Skeletal muscle tissue (tissue), 4 donors: ENCODE data around the gene MRPL40. TPM values are rescaled to one million over a fixed set of nuclear protein-coding genes. Genes with fewer than 3 reads are reported as not detected.

Experiments
- H3K27ac ChIP-seq: one replicate; pipeline ENCODE4 v1.7.0; 2013; ENCODE audit warnings: mild to moderate bottlenecking, low read depth, low read length, inconsistent platforms
- H3K27me3 ChIP-seq, 3 donors: one replicate each; pipeline ENCODE4 v1.7.0; 2013; ENCODE audit warnings: low read length in 3 of 3; ENCODE audit not compliant: control insufficient read depth in 3 of 3, insufficient read depth in 3 of 3
- H3K36me3 ChIP-seq, 3 donors: one replicate each; pipeline ENCODE4 v1.7.0; 2013; ENCODE audit warnings: low read length in 3 of 3; ENCODE audit not compliant: control insufficient read depth in 3 of 3, insufficient read depth in 3 of 3
- H3K4me1 ChIP-seq, 3 donors: one replicate each; pipeline ENCODE4 v1.7.0; 2013; ENCODE audit warnings: low read length in 3 of 3, mild to moderate bottlenecking in 3 of 3; ENCODE audit not compliant: control insufficient read depth in 3 of 3, insufficient read depth in 3 of 3
- H3K4me3 ChIP-seq, 3 donors: one replicate each; pipeline ENCODE4 v1.7.0; 2013; ENCODE audit warnings: low read length in 3 of 3
- H3K9ac ChIP-seq, 3 donors: one replicate each; pipeline ENCODE4 v1.7.0; 2013; ENCODE audit warnings: low read length in 3 of 3, mild to moderate bottlenecking in 3 of 3, moderate library complexity in 2 of 3, low read depth in 1 of 3
- H3K9me3 ChIP-seq, 3 donors: one replicate each; pipeline ENCODE4 v1.7.0; 2013; ENCODE audit warnings: low read length in 3 of 3; ENCODE audit not compliant: control insufficient read depth in 3 of 3
- total RNA-seq: library from RNA; depleted of rRNA; stranded (reverse); fragments of >200 nt; gene quantifications from one replicate; pipeline ENCODE4 v1.2.3, GENCODE V29; 2014
- donor health status: Osteomylitis.

The MRPL40 gene
- total RNA-seq, 1 donor from 2014 or later: 34.4 TPM

GRCh38 chr22:19396561-19396933, 35.8 kb upstream of the MRPL40 start:
- Histone ChIP-seq H3K27me3 (no peaks in the 10 kb centered on the region), H3K27ac (no peak overlapping the region), H3K4me1 (no peaks in the 10 kb centered on the region), H3K9ac (no peak overlapping the region), H3K4me3 (no peak overlapping the region), H3K36me3 (peaks cover 62 to 75% (median 62%) of the 10 kb centered on the region in 3 donors), H3K9me3 (no peaks in the 10 kb centered on the region)

- no peak overlapping the region for H3K4me3 ChIP-seq
- H3K9ac ChIP-seq: no peak overlapping the region
- no peaks in the 10 kb centered on the region for H3K9me3 ChIP-seq
- peaks cover 59 to 70% (median 62%) of the 10 kb centered on the region in 3 donors for H3K36me3 ChIP-seq
- H3K27ac ChIP-seq: no peak overlapping the region
- H3K4me1 ChIP-seq: no peaks in the 10 kb centered on the region
- H3K27me3 ChIP-seq: no peaks in the 10 kb centered on the region
Measured at GRCh38 chr22:19396934-19397733, 35.2 kb upstream of the MRPL40 start.

GRCh38 chr22:19397734-19398104, 34.6 kb upstream of the MRPL40 start:
- peaks cover 53 to 64% (median 58%) of the 10 kb centered on the region in 3 donors for H3K36me3 ChIP-seq
- H3K9me3 ChIP-seq: no peaks in the 10 kb centered on the region
- no peak overlapping the region for H3K4me3 ChIP-seq
- H3K4me1 ChIP-seq: no peaks in the 10 kb centered on the region
- H3K9ac ChIP-seq: no peak overlapping the region
- no peak overlapping the region for H3K27ac ChIP-seq
- no peaks in the 10 kb centered on the region for H3K27me3 ChIP-seq

GRCh38 chr22:19398206-19398605, 34.1 kb upstream of the MRPL40 start:
- no peaks in the 10 kb centered on the region for H3K9me3 ChIP-seq
- no peak overlapping the region for H3K9ac ChIP-seq
- no peak overlapping the region for H3K27ac ChIP-seq
- H3K4me1 ChIP-seq: no peaks in the 10 kb centered on the region
- peaks cover 50 to 61% (median 55%) of the 10 kb centered on the region in 3 donors for H3K36me3 ChIP-seq
- H3K4me3 ChIP-seq: no peak overlapping the region
- H3K27me3 ChIP-seq: no peaks in the 10 kb centered on the region

GRCh38 chr22:19398652-19399051, 33.7 kb upstream of the MRPL40 start:
- H3K4me3 ChIP-seq: no peak overlapping the region
- no peak overlapping the region for H3K27ac ChIP-seq
- no peaks in the 10 kb centered on the region for H3K9me3 ChIP-seq
- no peak overlapping the region for H3K9ac ChIP-seq
- H3K4me1 ChIP-seq: no peaks in the 10 kb centered on the region
- H3K27me3 ChIP-seq: no peaks in the 10 kb centered on the region
- peaks cover 49 to 59% (median 52%) of the 10 kb centered on the region in 3 donors for H3K36me3 ChIP-seq

DNA sequence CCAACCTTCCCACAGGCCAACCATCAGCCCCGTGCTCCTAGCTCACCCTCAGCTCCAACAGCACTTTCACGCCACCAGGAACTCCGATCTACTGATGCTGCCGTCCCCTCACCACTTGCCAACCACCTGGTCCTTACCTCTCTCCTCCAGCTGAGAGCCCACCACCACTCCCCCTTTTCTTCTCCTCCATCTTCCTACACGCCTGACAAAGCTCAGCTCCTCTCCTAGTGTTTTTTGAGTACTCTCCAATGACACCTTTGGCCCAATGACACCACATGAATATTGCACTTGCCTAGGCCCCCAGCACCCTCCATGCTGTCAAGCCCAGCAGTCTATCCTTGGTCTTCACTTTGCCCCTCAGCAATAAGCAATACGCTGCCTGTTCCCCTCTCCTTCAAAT, 31.5 kb upstream of the MRPL40 start:
- H3K27ac ChIP-seq: no peak overlapping the region
- no peak overlapping the region for H3K4me3 ChIP-seq
- H3K4me1 ChIP-seq: no peaks in the 10 kb centered on the region
- no peaks in the 10 kb centered on the region for H3K27me3 ChIP-seq
- H3K9me3 ChIP-seq: no peaks in the 10 kb centered on the region
- peaks cover 39 to 56% (median 48%) of the 10 kb centered on the region in 3 donors for H3K36me3 ChIP-seq
- no peak overlapping the region for H3K9ac ChIP-seq

DNA sequence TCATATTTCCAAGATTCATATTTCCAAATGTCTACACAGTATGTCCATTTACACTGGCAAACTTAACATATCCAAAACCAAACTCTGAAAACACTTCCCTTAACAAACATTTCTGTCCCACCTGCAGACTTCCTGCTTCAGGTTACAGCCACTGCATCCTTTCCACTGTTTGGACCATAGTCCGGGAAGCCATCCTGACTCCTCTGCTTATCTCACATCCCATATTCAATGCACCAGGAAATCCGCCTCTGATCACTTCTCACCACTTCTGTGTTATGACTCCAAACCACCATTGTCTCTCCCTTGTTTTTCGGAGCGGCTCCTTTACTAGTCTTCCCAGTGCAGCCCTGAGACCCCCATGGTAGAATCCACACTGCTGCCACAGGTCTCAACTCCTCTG, 30.9 kb upstream of the MRPL40 start:
- Histone ChIP-seq H3K9ac (no peak overlapping the region), H3K36me3 (peaks cover 39 to 55% (median 50%) of the 10 kb centered on the region in 3 donors)

GRCh38 chr22:19402642-19403191, 29.6 kb upstream of the MRPL40 start:
- Histone ChIP-seq H3K27ac (no peak overlapping the region), H3K36me3 (peaks cover 35 to 52% (median 46%) of the 10 kb centered on the region in 3 donors), H3K27me3 (no peaks in the 10 kb centered on the region), H3K9ac (no peak overlapping the region), H3K4me3 (no peak overlapping the region), H3K4me1 (no peaks in the 10 kb centered on the region), H3K9me3 (no peaks in the 10 kb centered on the region)

More for the DNA sequence above, 30.9 kb upstream of the MRPL40 start:
- Histone ChIP-seq H3K9me3 (no peaks in the 10 kb centered on the region), H3K27ac (no peak overlapping the region), H3K27me3 (no peaks in the 10 kb centered on the region), H3K4me3 (no peak overlapping the region), H3K4me1 (no peaks in the 10 kb centered on the region)

- H3K27me3 ChIP-seq: no peaks in the 10 kb centered on the region
Measured at GRCh38 chr22:19404676-19405075, 27.7 kb upstream of the MRPL40 start.

DNA sequence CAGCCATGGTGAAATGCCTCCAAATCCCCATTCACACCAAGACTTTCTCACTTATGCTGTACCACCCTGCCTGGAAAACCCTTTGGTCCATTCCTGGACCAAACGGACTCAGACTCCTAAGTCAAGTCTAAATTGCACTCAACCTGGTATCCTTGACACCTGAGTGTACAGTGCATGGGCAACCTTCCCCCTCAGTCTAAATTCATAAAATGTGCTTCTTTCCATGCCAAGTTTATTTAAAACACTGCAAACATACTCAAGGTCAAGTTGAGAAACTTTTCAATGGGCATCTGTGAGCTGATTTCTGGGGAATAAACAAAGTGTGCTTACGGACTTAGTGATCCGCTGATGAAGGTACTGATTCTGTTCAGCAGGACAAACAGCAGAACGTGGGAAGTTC, 27.2 kb upstream of the MRPL40 start:
- H3K36me3 ChIP-seq: peaks cover 37 to 55% (median 49%) of the 10 kb centered on the region in 3 donors
- H3K27me3 ChIP-seq: no peaks in the 10 kb centered on the region
- no peak overlapping the region for H3K9ac ChIP-seq
- no peak overlapping the region for H3K27ac ChIP-seq
- no peak overlapping the region for H3K4me3 ChIP-seq
- H3K9me3 ChIP-seq: no peaks in the 10 kb centered on the region
- no peaks in the 10 kb centered on the region for H3K4me1 ChIP-seq

More at GRCh38 chr22:19404676-19405075, 27.7 kb upstream of the MRPL40 start:
- H3K4me1 ChIP-seq: no peaks in the 10 kb centered on the region
- no peak overlapping the region for H3K4me3 ChIP-seq
- peaks cover 35 to 51% (median 45%) of the 10 kb centered on the region in 3 donors for H3K36me3 ChIP-seq
- H3K27ac ChIP-seq: no peak overlapping the region
- H3K9me3 ChIP-seq: no peaks in the 10 kb centered on the region
- no peak overlapping the region for H3K9ac ChIP-seq
